Stimulated activated CD8-positive, alpha-beta memory T cell treated with anti-CD3 and anti-CD28 coated beads, Interleukin-2, amount 100 ng/mL, for 1 hour (primary cell): ENCODE data around the gene SLF1.

Experiments
- DNase-seq, 2 donors: peaks; one replicate each; pipeline ENCODE4 v3.0.0-alpha.2; 2020; ENCODE audit warnings: low read depth in 2 of 2

Gene SLF1

DNA sequence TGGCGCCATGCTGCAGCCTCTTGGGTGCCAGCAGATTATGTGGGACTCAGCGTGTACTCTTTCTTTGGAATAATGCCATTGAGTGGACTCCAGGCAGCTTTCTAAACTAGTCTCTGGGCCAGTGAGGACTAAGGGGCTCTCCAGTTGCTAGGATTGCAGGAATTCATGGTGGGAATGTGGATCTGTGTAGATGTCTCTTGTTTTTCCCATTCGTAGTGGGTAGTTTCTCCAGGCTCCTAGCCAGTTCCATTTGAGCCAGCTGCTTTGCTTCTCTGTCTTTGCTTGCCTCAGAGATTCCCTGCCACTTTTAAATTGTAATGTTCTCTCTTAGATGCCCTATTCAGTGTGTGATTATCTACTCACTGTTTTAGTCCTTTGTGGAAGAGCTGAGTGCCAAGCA is 42.6 kb downstream of the SLF1 start:
- DNase-seq = no peak

DNA sequence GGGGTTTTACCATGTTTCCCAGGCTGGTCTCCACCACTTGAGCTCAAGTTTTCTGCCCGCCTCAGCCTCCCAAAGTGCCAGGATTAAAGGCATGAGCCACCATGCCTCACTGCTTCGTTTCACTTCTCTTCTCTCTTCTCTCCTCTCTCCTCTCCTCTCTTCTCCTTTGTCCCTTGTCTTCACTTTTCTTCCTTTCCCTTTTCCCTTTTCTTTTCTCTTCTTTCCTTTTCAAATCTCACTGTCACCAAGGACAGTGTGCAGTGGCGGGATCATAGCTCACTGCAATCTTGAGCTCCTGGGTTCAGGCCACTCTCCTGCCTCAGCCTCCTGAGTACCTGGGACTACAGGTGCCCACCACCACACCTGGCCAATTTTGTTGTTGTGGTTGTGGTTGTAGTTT is 49.5 kb downstream of the SLF1 start:
- no peak for DNase-seq

DNA sequence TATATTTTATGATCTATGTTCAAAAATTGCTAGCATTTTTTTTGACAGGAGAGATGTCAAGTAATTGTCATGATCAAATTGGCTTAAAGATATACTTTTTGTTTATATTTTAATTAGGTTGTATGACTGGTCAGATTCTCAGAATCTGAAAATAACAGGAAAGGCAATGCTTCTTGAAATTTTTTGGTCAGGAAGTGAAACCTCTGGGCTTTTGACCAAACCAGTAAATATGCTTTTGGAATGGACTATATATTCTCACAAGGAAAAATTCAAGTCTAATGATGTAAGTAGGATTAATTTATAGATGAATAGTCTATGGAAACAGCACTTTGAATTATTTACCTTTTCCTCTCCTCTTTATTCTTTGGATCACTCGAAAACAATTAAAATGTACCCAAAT is 52.3 kb downstream of the SLF1 start:
- no peak for DNase-seq

DNA sequence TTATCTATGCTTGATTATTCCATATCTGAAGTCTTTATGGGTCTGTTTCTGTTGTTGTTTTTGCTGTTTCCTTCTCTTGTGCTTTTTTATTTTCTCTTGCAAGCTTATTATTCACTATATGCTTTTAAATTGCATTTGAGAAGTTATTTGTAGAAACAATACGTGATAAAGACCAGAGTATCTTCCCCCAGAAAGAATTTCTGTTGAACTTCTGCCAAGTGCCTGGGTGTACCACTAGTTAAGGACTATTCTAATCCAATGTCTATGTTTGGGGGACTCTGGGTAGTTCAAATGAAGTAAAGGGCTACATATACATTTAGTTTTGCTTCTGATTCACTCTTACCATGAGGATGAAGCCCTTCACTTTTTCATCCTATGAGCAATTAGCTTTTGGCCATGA is 54.3 kb downstream of the SLF1 start:
- DNase-seq = no peak

DNA sequence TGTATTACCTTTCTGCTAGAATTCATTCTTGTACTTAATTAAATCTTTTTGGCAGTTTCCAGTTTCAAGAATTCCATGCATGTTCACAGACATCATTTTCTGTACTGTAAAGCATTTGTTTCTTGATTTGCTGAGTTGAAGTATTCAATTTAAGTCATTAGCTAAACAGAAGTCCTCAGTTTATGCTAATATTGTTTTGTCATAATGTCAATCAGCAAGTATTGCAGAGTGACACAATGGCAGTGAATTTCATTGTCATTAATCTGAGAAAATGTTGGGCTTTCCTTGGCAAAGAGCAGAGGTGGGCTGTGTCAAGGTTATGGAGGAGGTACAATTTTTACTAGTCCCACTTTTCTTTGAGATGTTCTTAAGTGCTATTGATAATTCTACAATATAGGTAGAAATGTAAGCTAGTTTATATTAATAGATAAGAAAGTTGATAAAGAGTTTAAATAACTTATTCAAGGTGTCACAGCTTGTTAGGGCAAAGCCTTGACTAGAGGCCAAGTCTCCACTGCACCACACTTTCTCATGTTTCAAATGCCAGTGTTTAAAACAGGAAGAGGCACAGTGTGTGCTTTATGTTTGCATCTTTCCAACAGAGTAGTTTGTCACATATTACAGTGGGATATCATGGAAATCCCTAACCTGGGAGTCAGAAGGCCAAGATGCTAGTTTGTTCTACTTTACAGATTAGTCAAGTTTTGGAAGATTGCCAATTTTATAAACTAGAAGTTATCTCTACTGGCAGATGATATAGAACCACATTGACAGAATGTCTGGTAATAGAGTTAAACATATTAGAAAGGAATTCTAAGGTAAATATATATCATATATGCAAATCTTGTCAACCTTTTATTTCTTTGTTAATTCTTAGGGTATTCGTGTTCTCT is 56.3 kb downstream of the SLF1 start:
- DNase-seq = no peak

DNA sequence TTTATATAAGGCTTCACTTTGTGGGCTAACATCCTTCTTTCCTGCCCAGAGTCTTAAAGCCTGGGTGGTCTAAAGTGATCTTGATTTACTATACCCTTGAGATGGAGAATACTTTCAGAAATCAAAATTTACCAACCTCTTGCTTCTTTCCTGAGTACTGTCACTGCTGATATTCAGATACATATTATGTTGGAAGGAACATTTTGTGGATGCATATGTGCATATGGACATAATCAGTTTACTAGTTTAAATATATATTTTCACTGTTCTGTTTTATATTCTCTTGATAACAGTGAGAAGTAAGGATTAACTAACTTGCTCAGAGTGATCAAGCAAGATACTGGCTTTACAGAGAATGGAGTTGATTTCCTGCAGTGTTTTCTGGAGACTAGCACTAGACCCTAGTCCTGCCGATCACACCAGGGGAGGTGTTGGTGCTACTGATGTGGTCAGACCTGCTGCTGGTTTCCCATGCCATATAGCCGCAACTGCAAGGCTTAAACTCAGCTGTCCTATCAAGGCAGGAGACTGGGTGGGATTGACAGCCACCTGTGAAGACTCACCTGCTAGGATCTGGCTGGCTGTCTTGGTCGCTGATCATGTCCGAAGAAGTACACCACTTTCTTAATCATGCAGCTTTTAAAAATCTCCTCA is 57.6 kb downstream of the SLF1 start:
- DNase-seq = no peak

DNA sequence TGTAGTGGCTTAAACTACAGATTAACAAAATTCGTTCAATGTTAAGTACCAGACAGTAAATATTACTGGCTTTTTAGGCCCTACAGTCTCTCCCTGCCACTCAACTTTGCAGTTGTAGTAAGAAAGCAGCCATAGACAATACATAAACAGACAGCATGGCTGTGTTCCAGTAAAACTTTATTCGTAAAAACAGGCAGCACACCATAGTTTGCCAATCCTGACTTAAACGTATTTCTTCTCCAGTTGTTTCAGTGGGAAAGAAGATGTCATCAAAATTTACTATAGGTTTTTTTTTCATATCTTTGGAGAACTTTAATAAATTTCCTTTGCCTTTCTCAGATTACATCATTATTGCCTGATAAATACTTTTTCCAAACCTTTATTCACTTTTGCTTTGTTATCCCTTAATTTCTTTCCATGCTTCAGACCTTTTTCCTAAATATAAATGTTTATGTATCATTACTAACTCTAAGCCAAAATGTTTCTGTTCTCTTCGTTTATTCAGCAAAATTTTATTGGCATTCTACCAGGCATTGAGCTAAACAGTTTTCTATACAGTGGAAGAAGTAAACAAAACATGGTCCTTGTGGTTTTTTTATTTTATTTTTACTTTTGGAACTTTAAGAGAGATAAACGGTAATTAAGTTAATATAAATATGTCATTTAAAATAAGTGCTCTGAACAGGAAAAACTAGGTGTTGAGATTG is 64.5 kb downstream of the SLF1 start:
- no peak for DNase-seq

DNA sequence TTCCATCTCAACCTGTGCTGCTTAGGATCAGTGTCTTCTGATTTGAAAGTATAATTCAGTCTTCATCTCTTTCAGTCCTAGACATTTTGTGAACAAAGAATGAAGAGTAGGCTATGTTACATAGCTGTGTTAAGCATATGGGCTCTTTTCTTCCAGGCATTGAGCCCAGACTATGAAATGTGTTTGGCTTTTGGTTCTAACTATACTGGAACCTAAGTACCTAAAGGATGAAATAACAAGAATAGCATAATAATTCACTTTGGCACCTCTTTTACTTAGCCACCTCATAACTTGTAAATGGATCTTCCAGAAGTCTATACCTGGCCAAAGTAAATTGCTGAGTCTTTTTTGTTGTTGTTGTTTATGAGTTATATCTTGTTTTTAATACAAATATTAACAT is 71.4 kb downstream of the SLF1 start:
- DNase-seq = no peak

DNA sequence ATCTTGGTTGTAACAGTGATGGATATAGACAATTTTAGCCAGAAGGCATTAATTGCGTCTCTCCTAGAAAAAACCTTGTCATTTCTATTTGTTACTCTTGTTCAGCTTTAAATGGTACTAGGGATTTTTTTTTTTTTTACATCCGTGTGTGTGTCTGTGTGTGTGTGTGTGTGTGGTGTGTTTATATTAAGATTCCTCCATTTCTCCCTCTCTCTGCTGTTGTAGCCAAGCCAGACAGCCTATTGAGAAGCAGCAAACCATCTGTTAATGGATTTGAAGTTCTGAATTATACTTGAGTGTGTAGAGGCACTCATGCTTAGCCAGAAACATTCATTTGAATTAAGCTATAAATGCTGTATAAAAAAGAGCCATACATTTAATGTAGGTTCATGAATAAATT is 72.3 kb downstream of the SLF1 start:
- no peak for DNase-seq

DNA sequence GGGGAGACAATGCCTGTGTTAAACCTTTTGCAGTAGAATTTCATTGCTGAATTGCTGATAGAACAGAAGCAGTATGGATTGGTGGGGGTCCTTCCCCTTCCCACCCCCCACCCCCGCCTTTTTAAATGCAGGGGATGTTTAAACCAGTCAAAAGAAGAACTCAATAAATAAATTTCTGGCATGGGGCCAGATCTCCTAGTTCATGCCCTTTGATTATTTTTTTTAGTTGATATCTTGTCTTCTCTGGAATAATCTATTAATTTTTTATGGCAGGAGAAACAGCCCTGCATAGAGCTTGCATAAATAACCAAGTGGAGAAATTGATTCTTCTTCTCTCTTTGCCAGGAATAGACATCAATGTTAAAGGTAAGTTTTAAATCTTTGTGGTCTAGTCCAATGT is 72.8 kb downstream of the SLF1 start:
- DNase-seq = no peak

DNA sequence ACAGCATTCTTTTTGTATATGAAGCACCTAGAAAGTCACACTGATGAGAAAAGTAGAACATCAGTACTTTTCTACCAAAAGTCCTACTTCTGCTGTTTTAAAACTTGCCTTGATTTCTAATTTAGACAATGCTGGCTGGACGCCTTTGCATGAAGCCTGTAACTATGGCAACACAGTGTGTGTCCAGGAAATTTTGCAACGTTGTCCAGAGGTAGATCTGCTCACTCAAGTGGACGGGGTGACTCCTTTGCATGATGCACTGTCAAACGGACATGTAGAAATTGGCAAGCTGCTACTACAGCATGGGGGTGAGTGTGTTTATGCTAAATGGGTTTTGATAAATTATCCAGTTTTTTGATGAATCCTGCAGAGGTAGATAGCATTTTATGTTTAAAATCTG is 73.5 kb downstream of the SLF1 start:
- DNase-seq = no peak

DNA sequence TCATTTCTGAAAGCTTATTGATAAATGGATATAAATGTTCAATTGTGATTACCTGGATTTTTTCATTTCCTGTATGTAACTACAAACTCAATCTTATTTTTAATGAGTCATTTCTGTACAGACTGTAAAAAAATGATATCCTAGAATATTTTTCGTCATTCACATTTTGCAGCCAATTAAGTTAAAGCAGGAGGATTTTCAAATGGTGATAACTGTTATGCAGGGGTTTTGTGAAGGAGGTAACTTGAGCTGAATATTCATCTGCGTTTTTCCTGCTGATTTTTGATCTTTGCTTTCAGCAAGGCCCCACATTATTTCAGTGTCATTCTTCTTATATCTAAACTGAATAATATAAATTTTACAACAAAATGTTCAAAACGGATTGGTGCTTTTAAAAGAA is 74.1 kb downstream of the SLF1 start:
- no peak for DNase-seq

DNA sequence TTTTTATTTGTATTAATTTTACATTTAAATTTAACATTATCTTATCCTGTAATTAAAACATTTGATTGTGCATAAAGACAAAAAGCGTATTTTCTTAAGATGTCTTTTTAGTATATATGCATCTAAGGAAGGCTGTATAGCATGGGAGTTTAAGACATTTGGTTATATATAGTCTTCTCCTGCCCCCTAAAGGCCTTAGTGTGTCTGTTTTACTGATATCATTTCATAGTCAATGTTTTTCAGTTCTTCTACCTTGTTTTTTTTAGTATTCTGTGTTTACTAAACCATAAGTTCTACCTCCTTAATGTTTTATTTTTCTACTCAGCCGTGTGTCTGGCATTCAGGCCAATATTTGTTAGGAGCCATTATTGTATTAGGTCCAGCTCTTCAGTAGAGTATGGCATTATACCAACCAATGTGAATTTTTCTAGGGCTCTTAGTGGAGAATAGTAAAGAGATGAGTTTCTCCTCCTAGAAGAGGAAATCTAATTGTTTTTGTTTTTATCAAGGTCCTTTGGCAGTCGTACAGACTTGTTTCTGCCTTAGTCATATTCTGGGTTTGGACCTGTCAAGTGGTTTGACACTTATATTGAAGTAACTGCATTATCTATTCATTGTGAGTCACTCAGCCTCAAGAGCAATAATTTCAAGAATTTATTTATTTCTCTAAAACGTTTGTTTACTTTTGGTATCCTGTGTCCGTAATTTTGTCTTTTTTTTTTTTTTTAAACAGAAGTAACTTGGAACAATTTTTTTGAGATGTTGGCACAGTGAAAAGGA is 74.8 kb downstream of the SLF1 start:
- no peak for DNase-seq

DNA sequence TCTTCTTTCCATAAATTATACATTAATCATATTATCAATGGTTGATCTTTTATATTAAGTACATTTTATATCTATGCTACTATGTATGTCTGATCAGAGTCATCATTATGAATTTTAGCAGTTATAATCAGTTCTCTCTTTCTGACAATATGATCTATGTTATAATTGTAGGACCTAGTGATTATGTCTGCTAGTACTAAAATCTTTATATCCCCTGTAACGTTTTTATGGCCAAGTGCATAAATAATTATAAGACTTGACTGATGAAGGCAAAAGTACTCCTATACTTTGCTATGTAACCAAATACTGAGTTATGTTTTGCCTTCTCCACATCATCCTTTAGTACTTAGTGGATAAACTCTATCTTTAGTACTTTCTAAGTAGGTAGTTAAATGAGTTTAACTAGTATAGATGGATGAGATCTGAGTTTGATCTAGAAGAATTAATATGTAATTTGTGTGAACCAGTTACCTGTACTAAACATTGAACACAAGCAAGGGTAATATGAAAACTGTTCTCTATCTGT is 75.4 kb downstream of the SLF1 start:
- no peak for DNase-seq

DNA sequence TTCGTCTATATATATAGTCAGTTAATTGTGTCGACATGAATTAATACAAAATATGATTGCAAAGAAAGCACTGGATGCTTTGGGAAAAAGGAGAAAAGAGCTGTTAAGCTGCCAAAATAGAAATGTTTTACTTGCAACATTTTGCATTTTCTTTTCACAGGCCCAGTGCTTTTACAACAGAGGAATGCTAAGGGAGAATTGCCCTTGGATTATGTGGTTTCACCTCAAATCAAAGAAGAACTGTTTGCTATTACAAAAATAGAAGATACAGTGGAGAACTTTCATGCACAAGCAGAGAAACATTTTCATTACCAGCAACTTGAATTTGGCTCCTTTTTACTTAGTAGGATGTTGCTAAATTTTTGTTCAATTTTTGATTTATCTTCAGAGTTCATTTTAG is 76.2 kb downstream of the SLF1 start:
- DNase-seq = no peak

DNA sequence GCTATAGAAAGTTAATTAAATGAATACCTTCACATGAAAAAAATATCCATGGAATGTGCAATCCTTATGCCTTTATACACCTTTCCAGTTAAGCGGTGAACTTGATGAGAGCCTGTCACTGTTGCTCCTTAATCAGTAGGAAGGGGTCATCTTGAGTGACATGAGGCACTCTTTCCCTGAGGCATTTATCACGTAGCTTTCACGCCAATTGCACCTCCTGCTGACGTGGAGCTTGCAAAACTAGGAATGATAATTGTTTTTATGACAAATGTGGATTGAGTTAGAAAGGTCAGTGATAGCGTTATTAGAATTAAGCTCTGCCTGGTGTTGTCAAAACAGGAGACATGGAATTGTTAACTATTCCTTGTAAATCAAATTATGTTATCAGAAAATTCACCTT is 79.7 kb downstream of the SLF1 start:
- no peak for DNase-seq

DNA sequence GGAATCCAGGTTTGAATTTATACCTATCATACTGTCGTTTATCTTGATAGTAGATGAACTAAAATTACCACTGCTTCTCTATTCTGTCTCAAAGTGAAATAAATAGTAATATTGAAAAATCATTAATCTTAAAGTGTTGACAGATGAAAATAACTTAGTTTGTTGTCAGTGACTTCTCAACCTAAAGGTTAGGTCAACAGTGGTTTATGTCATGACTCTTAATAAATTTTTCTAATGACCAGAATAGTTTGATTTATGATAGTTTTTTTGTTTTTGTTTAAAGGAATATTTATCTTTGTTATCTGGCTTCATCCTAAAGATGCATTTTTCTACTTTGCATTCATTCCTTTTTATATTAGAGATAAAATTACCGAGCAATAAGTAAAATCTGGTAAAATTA is 81.1 kb downstream of the SLF1 start:
- no peak for DNase-seq

DNA sequence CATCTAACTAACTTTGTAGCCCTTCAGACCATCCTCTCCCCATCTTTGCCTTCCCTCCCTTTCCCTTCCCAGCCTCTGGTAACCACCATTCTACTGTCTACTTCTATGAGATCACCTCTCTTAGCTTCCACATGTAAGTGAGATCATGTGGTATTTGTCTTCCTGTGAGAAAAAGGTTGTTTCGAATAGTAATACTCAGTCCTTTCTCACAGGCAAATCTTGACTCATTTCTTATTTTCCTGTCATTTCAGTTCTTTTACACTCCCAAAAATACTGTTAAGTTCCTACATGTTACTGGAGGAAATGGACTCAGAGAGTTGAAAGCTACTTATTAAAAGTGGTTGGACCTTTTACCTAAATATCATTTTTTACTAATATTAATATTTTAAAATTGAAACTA is 82.1 kb downstream of the SLF1 start:
- no peak for DNase-seq

DNA sequence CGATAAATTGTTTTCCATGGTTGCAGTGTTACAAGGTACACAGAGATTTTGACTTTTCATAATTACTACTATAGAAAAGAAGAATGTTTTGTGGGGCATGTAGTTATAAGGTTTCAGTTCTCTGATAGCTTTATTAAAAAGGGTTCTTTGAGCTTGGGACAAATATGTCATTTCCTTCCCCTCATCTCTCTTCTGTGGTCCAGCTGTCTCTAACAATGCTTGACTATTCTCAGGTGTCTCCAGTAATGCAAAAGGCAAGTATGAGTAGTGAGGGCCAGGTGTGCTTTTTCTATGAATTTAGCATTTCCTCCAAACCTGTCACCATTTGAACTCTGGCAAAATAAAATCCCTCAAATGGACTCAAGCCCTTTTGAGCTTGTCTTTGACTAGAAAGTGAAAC is 84.3 kb downstream of the SLF1 start:
- DNase-seq = no peak

DNA sequence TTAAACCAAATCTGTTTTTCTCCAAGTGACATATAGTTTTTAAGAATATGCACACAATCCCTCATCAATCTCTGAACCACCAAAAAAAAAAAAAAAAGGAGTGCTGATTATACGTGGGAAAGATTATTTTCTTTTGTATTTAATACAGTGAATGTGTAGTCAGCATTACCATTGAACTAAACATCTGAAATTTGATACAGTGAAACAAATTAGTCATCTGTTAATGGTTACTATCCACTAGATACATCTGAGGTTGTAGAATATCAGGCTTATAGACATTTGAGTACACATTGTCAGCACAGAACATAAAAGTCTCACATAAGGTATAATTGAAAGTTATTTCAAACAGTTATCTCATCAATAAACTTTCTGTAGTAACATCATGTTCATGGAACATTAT is 87.0 kb downstream of the SLF1 start:
- DNase-seq = no peak

DNA sequence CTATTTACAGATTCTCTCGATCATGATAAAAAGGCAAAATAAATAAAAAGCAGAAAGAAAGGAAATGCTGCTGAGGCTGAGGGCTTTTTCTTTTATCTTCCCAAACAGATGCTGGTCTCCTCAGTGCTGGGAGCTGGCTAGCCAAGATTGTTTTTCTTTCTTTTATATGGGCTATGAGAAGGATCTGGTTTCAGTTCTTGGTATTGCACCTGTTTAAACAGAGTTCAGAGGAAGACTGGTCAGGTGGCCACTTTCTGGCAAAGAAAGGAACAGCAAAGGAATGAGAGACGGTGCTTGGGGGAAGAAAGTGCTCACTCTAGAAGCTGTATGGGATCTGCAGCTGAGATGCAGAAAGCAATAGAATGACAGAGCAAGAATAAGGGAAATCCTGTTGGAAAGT is 88.9 kb downstream of the SLF1 start:
- DNase-seq = no peak

DNA sequence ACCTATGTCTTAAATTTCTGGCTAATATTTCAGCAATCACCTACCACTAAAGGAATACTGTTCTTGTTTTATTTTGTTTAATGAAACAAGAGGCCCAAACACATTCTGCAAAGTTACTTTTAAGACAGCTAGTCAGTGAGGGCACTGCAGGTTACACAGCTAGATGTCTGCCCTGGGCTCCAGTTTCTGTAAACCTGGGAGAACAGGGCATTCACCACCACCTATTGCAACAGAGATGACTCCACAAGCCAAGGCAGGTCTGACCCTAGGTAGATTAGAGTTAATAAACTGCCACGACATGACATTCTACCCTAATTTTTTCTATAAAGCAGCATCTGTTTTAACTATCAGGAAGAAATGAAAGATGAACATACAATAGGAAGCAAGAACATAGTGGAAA is 90.8 kb downstream of the SLF1 start:
- DNase-seq = no peak
